GM12872 (cell line): Measurements from ENCODE around the gene PLK2.

ENCODE experiments used
- CTCF ChIP-seq: IDR thresholded peaks from 3 replicates; pipeline ENCODE4 v1.5.1; 2011; ENCODE audit warnings: low read depth, mild to moderate bottlenecking, low read length, moderate library complexity; ENCODE audit not compliant: insufficient read depth

The PLK2 gene

GRCh38 chr5:58499941-58500340, 40.1 kb upstream of the PLK2 start:
- no peak for TF ChIP-seq CTCF

GRCh38 chr5:58499231-58499630, 39.3 kb upstream of the PLK2 start:
- TF ChIP-seq CTCF, result no peak

- peak; percentile 53 for TF ChIP-seq CTCF
These were observed 38.6 kb upstream of the PLK2 start for GRCh38 chr5:58498340-58498942.

GRCh38 chr5:58497921-58498320, 38.0 kb upstream of the PLK2 start:
- TF ChIP-seq CTCF, result no peak

- no peak for TF ChIP-seq CTCF
These were observed 37.5 kb upstream of the PLK2 start for GRCh38 chr5:58497386-58497785.

- TF ChIP-seq CTCF, result peak; percentile 38
These were observed 36.6 kb upstream of the PLK2 start for GRCh38 chr5:58496488-58496887.

GRCh38 chr5:58493141-58493540, 33.3 kb upstream of the PLK2 start:
- no peak for TF ChIP-seq CTCF
